Muscle of arm (tissue), 12 donors: Measurements from ENCODE around the gene PDZD2. TPM values are rescaled to one million over a fixed set of nuclear protein-coding genes. Genes with fewer than 3 reads are reported as not detected.

Source experiments
- DNase-seq: peaks from one replicate; pipeline ENCODE4 v3.0.0-alpha.2; 2013
- polyA plus RNA-seq, 12 donors: library from polyadenylated mRNA; unstranded; fragments of 120-200 nt; gene quantifications; one replicate each; pipeline ENCODE4 v1.2.1, GENCODE V29; 2013; ENCODE audit not compliant: insufficient read length in 12 of 12

PDZD2 gene
- polyA plus RNA-seq, 12 donors: 5.0 to 28.2 (median 8.6) TPM; not detected in 1

DNA sequence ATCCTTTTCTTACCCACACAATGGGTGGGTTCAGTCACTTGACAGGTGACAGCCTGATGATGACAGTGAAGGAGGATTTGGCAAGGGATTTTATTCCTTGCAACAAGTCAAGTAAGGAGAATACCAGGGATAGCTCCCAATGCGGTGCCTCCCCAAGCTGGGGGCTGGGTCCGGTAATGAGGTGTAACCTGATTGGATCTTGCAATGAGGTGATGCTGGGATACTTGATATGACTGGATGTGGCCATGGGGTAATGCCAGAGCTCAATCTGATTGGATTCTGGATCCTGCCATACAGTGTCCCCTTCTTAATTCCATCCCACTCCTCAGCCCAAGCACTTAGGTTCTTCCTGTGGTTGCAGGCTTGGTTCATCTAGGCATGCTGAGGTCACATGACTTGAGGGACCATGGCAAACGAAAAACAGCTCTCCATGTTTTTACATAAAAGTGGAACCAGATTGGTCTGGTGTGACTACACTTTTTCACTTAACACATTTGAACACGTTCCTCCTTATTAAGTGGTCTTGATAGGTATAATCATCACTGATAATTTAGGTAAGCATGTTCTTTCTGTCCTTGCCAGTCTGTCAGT lies 181.1 kb downstream of the PDZD2 start:
- DNase-seq: no peak

GRCh38 chr5:31823472-31823871 lies 184.5 kb downstream of the PDZD2 start:
- DNase-seq: no peak

DNA sequence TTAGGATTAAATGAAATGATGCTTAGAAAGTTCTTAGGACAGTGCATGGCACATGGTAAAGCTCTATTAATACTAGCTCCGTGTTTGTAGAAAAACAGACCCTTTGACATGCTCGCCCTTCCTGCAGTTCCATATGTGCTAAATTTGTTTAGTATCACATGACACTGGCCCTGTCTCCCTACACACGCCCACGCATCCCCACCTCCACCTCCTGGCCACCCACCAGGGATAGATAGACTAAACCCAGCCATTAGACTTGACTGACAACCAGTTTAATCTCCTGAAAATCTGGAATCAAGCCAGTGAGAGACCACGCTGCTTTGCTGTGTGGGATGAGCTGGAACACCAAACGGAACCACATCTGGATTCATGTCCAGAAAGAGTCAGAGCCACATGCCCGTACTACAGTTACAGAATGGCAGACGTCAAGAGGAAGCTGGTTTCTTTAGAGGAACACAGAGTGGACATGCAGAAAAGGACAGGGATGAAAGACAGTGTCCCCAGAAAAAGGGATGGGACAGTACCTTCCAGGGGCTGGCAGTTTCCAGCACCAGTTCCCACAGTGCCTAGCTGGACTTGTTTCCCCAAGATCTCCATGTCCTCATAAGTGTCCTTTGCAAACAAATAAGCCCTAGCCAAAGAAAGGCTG lies 186.1 kb downstream of the PDZD2 start:
- no peak for DNase-seq

GRCh38 chr5:31825518-31826068 lies 186.7 kb downstream of the PDZD2 start:
- DNase-seq: peak; percentile 61

GRCh38 chr5:31827867-31828266 lies 188.9 kb downstream of the PDZD2 start:
- no peak for DNase-seq

DNA sequence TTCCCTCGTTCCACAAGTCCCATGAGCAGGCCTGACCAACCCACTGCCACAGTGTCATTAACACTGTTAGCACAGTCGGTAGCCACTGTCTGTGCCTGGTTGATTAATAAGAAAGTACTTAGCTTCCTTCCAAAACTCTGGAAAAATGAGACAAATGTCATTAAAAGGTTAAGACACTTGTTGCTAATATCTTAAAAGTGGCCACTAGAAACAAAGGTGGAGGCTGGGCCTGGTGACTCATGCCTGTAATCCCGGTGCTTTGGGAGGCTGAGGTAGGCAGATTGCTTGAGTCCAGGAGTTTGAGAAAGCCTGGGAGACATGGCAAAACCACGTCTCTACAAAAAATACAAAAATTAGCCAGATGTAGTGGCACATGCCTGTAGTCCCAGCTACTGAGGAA lies 194.0 kb downstream of the PDZD2 start:
- DNase-seq: no peak

DNA sequence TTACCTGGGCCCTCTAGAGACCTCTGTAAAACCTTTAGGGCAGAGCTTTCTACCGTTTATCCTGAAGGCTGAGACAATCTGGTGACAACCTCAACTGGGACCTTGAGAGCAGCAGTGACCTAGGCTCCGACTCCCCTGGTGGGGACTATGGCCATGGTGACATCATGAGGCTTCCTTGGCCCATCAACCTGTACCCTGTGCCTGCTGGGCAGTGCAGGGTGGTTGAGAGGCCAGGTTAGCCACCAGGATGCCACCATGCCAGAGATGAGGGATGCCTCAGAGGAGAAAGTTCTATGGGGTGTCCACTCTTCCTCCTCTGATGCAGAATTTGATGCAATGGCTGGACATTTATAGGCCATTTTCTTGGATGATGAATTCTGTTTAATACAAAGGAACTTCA lies 194.8 kb downstream of the PDZD2 start:
- DNase-seq: no peak

DNA sequence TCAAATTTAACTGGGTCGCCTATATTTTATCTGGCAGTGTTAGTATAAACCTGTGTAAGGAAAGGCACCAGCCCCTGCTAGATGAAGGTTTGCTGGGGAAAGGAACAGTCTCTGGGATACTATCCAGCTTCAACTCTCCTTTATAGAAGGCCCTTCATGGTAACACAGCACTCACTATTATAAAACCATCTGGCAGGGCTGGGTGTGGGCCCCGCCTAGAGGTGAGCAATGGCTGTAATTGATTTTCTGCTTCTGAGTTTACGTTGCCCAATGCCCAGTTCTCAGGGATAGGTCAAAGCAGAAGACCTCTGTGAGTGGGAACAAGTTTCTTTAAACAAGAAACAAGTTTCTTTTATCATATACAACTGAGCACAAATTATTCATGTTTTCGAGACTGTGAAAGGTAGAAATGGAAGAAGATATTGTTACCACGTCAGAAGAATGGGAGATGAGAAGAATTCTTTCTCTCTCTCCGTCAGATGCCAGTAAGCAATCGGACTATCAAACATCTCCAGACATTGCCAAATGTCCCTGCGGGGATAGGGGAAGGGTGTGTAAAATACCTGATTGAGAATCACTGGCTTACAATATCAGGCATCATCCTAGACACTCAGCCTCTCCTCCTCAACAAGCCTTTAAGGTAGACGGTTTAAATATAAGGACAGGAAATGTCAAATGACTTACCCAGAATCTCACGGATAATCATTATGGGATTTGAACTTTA lies 205.9 kb downstream of the PDZD2 start:
- DNase-seq: no peak

GRCh38 chr5:31845361-31845760 lies 206.4 kb downstream of the PDZD2 start:
- no peak for DNase-seq

GRCh38 chr5:31846934-31847333 lies 208.0 kb downstream of the PDZD2 start:
- DNase-seq: no peak

- DNase-seq: no peak
Observed at GRCh38 chr5:31847354-31847753, 208.4 kb downstream of the PDZD2 start.

DNA sequence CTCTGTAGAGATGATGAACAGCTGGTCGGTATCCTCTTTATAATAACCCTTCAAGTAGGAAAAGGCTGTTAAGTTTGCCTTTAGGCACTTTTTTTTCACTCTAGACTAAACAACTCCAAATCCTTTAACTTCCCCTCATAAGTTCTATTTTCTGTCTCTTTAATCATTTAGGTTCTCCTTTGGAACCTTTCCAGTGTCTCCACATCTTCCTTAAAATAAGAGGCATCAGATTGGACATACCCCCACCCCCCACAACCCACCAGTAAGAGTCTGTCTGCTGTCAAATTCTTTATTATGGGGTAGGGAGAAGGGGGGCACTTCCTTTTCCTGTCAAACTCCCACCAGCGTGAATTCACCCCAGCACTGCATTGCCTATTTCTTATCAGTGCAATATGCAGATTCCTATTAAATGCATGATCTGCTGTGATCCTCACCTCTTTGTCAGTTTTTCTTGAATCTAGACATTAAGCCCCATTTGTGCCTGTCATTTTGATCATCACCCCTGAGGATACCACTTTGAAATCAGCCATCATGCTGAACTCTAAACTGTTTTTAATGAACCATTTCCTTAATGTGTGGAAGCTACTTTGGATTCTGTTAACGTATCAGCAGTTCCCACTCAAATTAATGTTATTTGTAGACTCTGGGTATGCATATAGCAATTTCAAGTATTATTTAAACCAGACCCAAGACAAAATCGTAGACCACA lies 212.2 kb downstream of the PDZD2 start:
- no peak for DNase-seq

DNA sequence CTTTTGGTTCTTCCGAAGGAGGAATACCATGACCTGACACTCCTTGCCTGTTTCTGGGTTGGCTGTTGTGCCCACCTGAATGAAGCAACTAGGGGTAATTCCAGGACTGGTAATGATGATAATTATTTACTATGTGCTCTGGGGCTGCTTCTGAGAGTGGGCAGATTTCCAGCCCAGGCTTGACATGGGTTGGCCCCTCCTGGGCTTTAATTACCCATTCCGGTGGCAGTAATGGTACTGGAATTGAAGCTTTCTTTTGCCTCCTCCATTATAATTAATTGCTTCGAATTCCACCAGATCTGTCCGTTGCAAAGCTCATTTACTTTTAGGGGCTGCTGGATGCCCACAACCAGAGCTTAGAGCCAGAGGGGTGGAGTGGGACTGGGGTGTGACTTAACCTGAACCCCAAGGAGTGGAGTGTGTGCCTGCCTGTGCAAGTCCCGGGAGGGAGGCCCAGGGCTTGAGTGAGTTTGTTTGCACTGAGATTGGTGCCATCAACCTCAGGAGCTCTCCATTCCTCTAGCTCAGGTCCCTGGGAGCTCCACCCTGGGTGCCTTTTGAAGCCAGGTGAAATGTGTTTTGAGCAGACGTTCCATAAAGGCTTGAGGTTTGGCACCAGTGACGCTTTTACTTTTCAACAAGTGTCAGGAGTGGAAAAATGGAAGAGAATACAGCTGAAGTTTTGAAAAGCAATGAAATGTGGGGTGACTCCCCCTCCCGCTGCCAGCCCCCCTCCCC lies 214.6 kb downstream of the PDZD2 start:
- no peak for DNase-seq

- peak; percentile 29 for DNase-seq
Observed at GRCh38 chr5:31854181-31855133, 215.5 kb downstream of the PDZD2 start.

- DNase-seq: no peak
Observed at GRCh38 chr5:31855134-31856040, 216.5 kb downstream of the PDZD2 start.

DNA sequence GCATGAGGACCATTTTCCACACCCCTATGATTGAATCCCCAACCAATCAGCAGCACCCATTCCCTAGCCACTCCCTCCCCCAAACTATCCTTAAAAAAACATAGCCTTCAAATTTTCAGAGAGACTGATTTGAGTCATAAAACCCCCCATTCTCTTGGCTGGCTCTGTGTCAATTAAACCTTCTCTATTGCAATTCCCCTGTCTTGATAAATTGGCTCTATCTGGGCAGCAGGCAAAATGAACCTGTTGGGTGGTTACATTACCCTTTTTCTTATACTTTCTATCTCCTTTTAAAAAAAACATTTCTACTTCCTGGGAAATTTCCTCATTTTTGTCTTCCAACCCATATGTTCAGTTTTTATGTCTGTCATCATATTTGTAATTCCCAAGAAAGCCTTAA lies 220.2 kb downstream of the PDZD2 start:
- no peak for DNase-seq

DNA sequence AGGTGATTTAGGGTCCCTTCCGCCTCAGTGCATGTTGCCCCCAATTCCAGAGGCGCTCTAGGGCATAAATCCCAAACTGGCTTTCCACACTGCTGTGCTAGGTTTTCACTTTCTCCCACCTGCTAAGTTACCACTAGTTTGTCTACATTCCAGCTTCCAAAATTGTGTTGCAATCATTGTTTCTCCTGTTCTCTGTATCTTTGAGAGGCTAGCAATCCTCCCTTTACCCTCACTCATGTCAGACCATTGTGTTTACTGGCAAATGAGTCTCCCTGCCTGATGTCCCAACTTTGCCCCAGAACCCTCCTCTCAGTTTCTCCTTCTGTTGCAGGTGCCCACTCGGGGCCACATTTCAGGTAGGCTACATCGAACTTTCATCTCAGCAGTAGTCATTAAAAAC lies 221.3 kb downstream of the PDZD2 start:
- no peak for DNase-seq

DNA sequence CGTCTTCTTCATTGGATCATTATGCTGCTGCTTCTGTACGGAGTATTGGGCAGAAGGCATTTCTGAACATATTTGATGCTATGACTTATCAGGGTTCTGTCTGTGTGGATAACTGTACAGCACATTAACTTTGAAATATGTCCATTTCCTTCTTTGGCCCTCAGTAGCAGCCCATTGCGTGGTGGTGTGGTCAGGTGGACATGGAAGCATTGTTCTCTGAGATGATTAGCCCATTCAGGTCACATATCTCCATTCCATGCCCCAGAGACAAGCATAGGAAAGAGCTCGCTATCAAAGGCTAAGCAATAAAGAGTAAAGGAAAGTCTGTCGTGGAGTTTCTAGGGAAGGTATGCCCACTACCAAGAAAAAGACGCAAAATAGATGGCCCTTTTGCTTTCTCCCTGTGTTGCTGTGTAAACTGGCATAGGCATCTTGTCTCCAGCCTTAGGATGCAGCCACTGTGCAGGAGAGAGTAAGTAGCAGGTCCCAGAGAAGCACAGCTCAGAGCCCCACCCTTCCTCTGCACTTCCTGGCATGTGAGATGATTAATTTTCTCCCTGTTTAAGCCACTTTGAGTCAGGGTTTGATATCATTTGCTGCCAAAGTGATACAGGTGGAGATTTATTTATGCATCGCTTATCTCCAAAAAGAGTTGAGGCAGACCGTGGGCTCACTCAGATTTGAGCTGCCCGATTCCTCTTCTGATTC lies 221.9 kb downstream of the PDZD2 start:
- DNase-seq: no peak

DNA sequence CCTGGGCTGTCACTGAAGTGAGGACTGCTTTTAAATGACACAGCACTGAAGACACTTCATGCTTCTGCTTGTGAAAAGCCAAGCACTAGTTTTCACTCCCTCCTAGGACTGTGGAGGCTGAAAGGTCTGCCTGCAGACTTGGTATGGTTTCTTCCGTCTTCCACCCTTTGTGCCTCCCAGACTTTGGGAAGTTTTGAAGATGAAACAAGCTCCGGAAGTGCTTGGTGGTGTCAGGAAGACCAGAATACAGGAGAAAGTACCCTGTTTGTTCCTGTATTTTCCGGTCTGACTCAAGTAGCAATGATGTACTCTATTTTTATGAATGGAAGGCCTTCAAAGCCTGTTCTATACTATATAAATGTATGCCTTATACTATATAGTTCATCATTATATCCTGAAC lies 222.7 kb downstream of the PDZD2 start:
- DNase-seq: no peak
